Endothelial cell (in vitro differentiated cells): ENCODE results near the gene FSCN2. TPM values are rescaled to one million over a fixed set of nuclear protein-coding genes. Genes with fewer than 3 reads are reported as not detected.

Experiments
- DNase-seq: peaks from one replicate; pipeline ENCODE4 v3.0.0; 2021; ENCODE audit warnings: low spot score
- H3K27ac Mint-ChIP-seq: one replicate; pipeline ENCODE4 v1.8.0; 2021; ENCODE audit warnings: mixed read lengths, inconsistent platforms; ENCODE audit not compliant: unreplicated experiment
- H3K27me3 Mint-ChIP-seq: one replicate; pipeline ENCODE4 v1.8.0; 2021; ENCODE audit warnings: mild to moderate bottlenecking, moderate library complexity, mixed read lengths, inconsistent platforms; ENCODE audit not compliant: unreplicated experiment
- H3K36me3 Mint-ChIP-seq: one replicate; pipeline ENCODE4 v1.8.0; 2021; ENCODE audit warnings: mild to moderate bottlenecking, low read depth, mixed read lengths, inconsistent platforms; ENCODE audit not compliant: unreplicated experiment
- H3K4me1 Mint-ChIP-seq: one replicate; pipeline ENCODE4 v1.8.0; 2021; ENCODE audit warnings: mild to moderate bottlenecking, mixed read lengths, inconsistent platforms; ENCODE audit not compliant: unreplicated experiment
- H3K4me3 Mint-ChIP-seq: one replicate; pipeline ENCODE4 v1.8.0; 2021; ENCODE audit warnings: mild to moderate bottlenecking, mixed read lengths, inconsistent platforms; ENCODE audit not compliant: unreplicated experiment
- H3K9me3 Mint-ChIP-seq: one replicate; pipeline ENCODE4 v1.8.0; 2021; ENCODE audit warnings: mixed read lengths, inconsistent platforms; ENCODE audit not compliant: unreplicated experiment
- CTCF ChIP-seq: fragments of 200-600 bp; sonication (generic); IDR thresholded peaks from one replicate; pipeline ENCODE4 v1.5.0; 2021; ENCODE audit warnings: antibody characterized with exemption; ENCODE audit not compliant: unreplicated experiment
- total RNA-seq: library from RNA; stranded (reverse); fragmentation: NEBNext Ultra II Directional; extraction: Animal tissue kit (Norgen Biotek cat#: 25700); gene quantifications from one replicate; pipeline ENCODE4 v1.2.1, GENCODE V29; 2021; ENCODE audit not compliant: unreplicated experiment

The FSCN2 gene
- total RNA-seq, 1 donor from 2014 or later, result 1.5 TPM

- Mint-ChIP-seq H3K4me3 (peak overlapping the region; percentile 37), H3K27me3 (peaks cover 2% of the 10 kb centered on the region), H3K4me1 (no peaks in the 10 kb centered on the region), H3K36me3 (peaks cover 55% of the 10 kb centered on the region), H3K27ac (no peak overlapping the region), H3K9me3 (no peaks in the 10 kb centered on the region)
- no peak for DNase-seq
- no peak for TF ChIP-seq CTCF
Measured at GRCh38 chr17:81572563-81573168, 44.5 kb downstream of the FSCN2 start.

DNA sequence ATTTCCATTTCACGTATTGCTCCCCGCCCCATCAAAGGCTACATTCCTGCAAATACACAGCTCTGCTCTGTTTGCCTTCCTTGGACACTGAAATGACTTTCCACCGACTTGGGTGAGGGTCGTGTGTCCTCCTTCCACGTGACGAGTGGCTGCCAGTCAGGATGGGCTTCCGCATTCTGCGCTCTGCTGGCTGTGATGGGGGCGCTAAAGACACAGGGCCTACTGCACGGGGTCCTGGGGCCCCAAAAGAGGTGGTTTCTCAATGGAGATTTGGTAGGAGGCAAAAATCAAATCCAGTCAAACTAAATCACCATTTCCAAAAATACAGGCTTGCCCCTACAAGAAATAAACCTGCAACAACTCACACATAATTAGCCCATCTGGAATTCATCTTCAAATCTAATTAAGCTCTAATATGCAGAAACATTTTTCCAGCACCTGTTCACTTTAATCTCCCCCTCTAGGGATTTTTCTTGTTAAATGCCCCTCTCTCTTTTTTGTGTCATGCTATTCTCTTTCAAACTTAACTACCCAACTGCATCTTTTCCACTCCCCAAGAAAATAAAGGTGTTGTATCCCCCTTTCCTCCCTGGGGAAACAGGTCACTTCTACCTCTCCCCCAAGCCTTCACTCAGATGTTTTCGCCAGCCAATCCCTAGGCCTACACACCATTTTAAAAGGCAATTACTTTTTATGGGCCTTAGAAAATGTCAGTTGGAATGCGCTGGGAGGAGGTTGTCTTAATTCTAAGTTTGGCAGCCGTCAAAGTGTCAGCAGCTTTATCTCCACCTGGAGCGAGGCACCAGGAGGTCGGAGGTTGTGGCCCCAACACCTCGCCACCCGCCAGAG, 45.8 kb downstream of the FSCN2 start:
- no peaks in the 10 kb centered on the region for H3K4me1 Mint-ChIP-seq
- H3K9me3 Mint-ChIP-seq, result no peaks in the 10 kb centered on the region
- peaks cover 52% of the 10 kb centered on the region for H3K36me3 Mint-ChIP-seq
- H3K27me3 Mint-ChIP-seq, result peaks cover 3% of the 10 kb centered on the region
- DNase-seq, result no peak
- H3K27ac Mint-ChIP-seq, result no peak overlapping the region
- TF ChIP-seq CTCF, result no peak
- peak overlapping the region; percentile 1 for H3K4me3 Mint-ChIP-seq

DNA sequence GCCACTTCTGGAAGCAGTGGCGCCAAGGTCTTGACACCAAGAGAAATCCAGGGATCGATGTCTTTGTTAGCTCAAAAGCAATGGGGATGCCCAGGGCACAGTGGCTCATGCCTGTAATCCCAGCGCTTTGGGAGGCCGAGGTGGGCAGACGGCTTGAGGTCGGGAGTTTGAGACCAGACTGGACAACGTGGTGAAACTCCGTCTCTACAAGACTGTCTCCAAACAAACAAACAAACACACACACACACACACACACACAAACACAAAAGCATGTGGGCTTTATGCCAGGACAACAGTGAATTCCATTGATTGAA, 46.4 kb downstream of the FSCN2 start:
- Mint-ChIP-seq H3K27me3 (peaks cover 5% of the 10 kb centered on the region), H3K36me3 (peaks cover 53% of the 10 kb centered on the region), H3K4me1 (peaks cover 3% of the 10 kb centered on the region), H3K9me3 (no peaks in the 10 kb centered on the region), H3K27ac (no peak overlapping the region), H3K4me3 (no peak overlapping the region)
- no peak for TF ChIP-seq CTCF
- DNase-seq, result no peak

DNA sequence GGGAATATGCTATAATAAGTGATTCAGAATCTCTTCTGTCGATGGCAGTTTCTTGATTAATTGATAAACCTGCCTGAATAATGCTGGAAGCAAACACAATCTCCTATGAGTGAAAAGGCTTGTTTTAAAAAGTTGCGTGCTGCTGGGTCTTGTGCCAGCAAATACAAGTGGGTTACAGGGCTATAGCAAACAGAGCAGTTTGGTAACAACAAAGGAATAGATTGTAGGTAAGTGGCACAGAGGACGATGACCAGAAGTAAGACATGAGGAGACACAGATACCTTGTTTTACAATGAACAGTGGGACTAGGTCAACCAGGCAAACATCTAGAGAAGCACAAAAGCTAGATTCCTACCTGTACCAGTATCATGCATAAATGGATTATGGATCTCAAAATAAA, 47.7 kb downstream of the FSCN2 start:
- no peak for DNase-seq
- peaks cover 8% of the 10 kb centered on the region for H3K27me3 Mint-ChIP-seq
- TF ChIP-seq CTCF, result no peak
- peaks cover 59% of the 10 kb centered on the region for H3K36me3 Mint-ChIP-seq
- no peaks in the 10 kb centered on the region for H3K9me3 Mint-ChIP-seq
- H3K4me3 Mint-ChIP-seq, result peak overlapping the region; percentile 22
- H3K4me1 Mint-ChIP-seq, result peaks cover 4% of the 10 kb centered on the region
- no peak overlapping the region for H3K27ac Mint-ChIP-seq

GRCh38 chr17:81576621-81577277, 48.6 kb downstream of the FSCN2 start:
- Mint-ChIP-seq H3K9me3 (no peaks in the 10 kb centered on the region), H3K36me3 (peaks cover 58% of the 10 kb centered on the region), H3K27me3 (peaks cover 8% of the 10 kb centered on the region), H3K27ac (no peak overlapping the region), H3K4me3 (no peak overlapping the region), H3K4me1 (peaks cover 4% of the 10 kb centered on the region)
- TF ChIP-seq CTCF, result no peak
- no peak for DNase-seq
